ENCODE data around the gene RNF13. TPM values are rescaled to one million over a fixed set of nuclear protein-coding genes. Genes with fewer than 3 reads are reported as not detected.
"Not testable (repeated sequence)": the region's sequence is repeated elsewhere in the genome, so short reads cannot be mapped to it uniquely, and the experiment has no call there.

Gene RNF13
- total and polyA plus RNA-seq, 3 donors from 2014 or later: 41.7 to 85.0 (median 81.8) TPM

DNA sequence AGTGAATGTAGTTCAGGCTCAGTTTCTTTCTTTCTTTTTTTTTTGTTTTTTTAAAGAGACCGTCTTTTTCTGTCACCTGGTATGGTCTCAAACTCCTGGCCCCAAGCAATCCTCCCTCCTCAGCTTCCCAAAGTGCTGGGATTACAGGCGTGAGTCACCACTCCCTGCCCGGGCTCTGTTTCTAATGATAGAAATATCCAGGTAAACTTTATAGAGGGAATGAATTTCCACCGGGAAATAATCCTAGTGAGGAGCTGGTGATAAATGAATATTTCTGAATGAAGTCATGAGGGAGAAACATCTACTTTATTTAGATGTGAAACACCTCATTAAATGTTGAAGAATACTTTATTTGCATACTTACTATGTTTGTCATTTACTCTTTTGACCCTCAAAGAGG lies 7.2 kb downstream of the RNF13 start:
- Histone ChIP-seq H3K36me3 (ENCODE audit: low read depth, missing control alignments) (no peaks in the 10 kb centered on the region), H3K27me3 (no peaks in the 10 kb centered on the region), H3K4me1 (peaks cover 10% of the 10 kb centered on the region), H3K9me3 (no peaks in the 10 kb centered on the region), H3K27ac (no peak overlapping the region), H3K4me3 (no peak overlapping the region)
- intact Hi-C loops (cut with DNase I; ENCODE audit: low total_unique reads): no loop called here
- no peak for DNase-seq
- TF ChIP-seq, protein P1, sequence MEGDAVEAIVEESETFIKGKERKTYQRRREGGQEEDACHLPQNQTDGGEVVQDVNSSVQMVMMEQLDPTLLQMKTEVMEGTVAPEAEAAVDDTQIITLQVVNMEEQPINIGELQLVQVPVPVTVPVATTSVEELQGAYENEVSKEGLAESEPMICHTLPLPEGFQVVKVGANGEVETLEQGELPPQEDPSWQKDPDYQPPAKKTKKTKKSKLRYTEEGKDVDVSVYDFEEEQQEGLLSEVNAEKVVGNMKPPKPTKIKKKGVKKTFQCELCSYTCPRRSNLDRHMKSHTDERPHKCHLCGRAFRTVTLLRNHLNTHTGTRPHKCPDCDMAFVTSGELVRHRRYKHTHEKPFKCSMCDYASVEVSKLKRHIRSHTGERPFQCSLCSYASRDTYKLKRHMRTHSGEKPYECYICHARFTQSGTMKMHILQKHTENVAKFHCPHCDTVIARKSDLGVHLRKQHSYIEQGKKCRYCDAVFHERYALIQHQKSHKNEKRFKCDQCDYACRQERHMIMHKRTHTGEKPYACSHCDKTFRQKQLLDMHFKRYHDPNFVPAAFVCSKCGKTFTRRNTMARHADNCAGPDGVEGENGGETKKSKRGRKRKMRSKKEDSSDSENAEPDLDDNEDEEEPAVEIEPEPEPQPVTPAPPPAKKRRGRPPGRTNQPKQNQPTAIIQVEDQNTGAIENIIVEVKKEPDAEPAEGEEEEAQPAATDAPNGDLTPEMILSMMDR (IDR thresholded peaks at IDR 0.05): no peak
- TF ChIP-seq POLR2A (IDR thresholded peaks at IDR 0.05): no peak
- 43 to 62% methylated on average over 4 of the region's 4 CpGs for WGBS, 2 donors

DNA sequence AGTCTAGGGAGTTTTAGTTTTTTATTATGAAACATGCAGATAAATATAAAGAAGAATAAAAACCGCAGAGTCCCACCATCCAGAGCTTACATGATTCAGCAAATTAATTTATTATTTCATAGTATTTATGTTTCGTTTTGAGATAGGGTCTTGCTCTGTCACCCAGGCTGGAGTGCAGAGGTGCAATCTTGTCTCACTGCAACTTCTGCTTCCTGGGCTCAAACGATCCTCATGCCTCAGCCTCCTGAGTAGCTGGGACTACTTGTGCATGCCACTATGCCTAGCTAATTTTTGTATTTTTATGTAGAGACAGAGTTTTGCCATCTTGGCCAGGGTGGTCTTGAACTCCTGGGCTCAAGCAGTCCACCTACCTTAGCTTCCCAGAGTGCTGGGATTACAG lies 13.6 kb downstream of the RNF13 start:
- Histone ChIP-seq H3K27ac (no peak overlapping the region), H3K36me3 (ENCODE audit: low read depth, missing control alignments) (no peaks in the 10 kb centered on the region), H3K4me1 (no peaks in the 10 kb centered on the region), H3K4me3 (no peak overlapping the region), H3K9me3 (no peaks in the 10 kb centered on the region), H3K27me3 (no peaks in the 10 kb centered on the region)
- no peak for DNase-seq
- WGBS, 2 donors: 70 to 84% methylated on average over 3 of the region's 3 CpGs
- TF ChIP-seq POLR2A (IDR thresholded peaks at IDR 0.05): no peak
- TF ChIP-seq, protein P1 (IDR thresholded peaks at IDR 0.05): no peak
- intact Hi-C loops (cut with DNase I; ENCODE audit: low total_unique reads): no loop called here

DNA sequence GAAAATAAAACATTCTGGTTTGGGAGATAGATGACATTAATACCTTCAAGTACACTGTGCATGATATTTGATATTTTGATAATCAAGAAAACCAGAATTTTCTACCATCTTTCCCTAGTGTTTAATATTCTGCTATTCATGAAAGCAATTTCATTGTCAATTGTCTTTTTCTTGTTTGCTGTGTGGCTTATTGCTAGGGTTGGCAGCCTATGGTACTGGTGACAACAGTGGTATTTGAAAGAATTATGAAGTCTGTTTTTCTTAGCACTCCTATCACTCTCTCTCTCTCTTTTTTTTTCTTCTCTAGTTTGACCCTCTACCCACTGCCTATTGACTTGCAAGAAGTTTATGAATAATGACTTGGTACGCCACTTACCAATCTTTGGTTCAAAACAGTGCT lies 15.4 kb downstream of the RNF13 start:
- TF ChIP-seq, protein P1 (IDR thresholded peaks at IDR 0.05): no peak
- no peak for TF ChIP-seq POLR2A (IDR thresholded peaks at IDR 0.05)
- no peaks in the 10 kb centered on the region for H3K9me3 ChIP-seq
- DNase-seq: no peak
- intact Hi-C loops (cut with DNase I; ENCODE audit: low total_unique reads): no loop called here
- no peak overlapping the region for H3K27ac ChIP-seq
- H3K4me1 ChIP-seq: no peaks in the 10 kb centered on the region
- 42 to 100% methylated on average over 1 of the region's 1 CpG for WGBS, 2 donors
- H3K4me3 ChIP-seq: no peak overlapping the region
- H3K36me3 ChIP-seq (ENCODE audit: low read depth, missing control alignments): no peaks in the 10 kb centered on the region
- H3K27me3 ChIP-seq: no peaks in the 10 kb centered on the region

DNA sequence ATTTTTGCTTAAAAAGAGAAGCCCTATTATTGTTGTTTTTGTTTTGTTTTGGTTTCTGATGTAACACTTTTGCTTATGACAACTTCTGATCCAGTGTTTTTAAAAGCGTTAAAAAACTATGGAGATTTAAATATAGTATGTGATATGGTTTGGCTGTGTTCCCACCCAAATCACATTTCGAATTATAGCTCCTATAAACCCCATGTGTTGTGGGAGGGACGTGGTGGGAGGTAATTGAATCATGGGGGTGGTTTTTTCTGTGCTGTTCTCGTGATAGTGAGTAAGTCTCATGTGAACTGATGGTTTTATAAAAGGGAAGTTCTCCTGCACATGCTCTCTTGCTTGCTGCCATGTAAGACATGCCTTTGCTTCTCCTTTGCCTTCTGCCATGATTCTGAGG lies 16.6 kb downstream of the RNF13 start:
- H3K9me3 ChIP-seq; H3K27me3 ChIP-seq; H3K36me3 ChIP-seq (ENCODE audit: low read depth, missing control alignments); H3K4me3 ChIP-seq; H3K27ac ChIP-seq; intact Hi-C loops (cut with DNase I; ENCODE audit: low total_unique reads); H3K4me1 ChIP-seq; DNase-seq: not testable (repeated sequence)
- 95 to 96% methylated on average over 4 of the region's 4 CpGs for WGBS, 2 donors

DNA sequence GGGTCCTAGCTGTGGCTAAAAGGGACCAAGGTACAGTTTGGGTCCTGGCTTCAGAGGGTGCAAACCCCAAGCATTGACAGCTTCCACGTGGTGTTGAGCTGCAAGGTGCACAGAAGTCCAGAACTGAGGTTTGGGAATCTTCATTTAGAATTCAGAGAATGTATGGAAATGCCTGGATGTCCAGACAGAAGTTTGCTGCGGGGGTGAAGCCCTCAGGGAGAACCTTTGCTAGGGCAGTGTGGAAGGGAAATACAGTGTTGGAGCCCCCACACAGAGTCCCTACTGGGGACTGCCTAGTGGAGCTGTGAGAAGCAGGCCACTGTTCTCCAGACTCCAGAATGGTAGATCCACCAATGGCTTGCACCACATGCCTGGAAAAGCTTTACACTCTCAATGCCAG lies 17.9 kb downstream of the RNF13 start:
- Histone ChIP-seq H3K27me3 (no peaks in the 10 kb centered on the region), H3K27ac (no peak overlapping the region), H3K4me1 (no peaks in the 10 kb centered on the region), H3K36me3 (ENCODE audit: low read depth, missing control alignments) (no peaks in the 10 kb centered on the region), H3K4me3 (no peak overlapping the region), H3K9me3 (no peaks in the 10 kb centered on the region)
- intact Hi-C loops (cut with DNase I; ENCODE audit: low total_unique reads): no loop called here
- DNase-seq: no peak
- TF ChIP-seq, protein P1 (IDR thresholded peaks at IDR 0.05): no peak
- no peak for TF ChIP-seq POLR2A (IDR thresholded peaks at IDR 0.05)
- WGBS, 2 donors: 86 to 100% methylated on average over 2 of the region's 2 CpGs
